ENCODE results near the gene SOX15.

SOX15 gene

GRCh38 chr17:7591596-7591995 lies 1.7 kb upstream of the SOX15 start:
- H3K9me3 ChIP-seq (ENCODE audit: insufficient read depth, low read depth, low read length): peaks cover 4% of the 10 kb centered on the region
- H3K9ac ChIP-seq (ENCODE audit: low read length): no peak overlapping the region
- H3K79me1 ChIP-seq (ENCODE audit: low read length): peaks cover 8% of the 10 kb centered on the region
- no peak overlapping the region for H2BK12ac ChIP-seq (ENCODE audit: low read length)
- H3K4me2 ChIP-seq (ENCODE audit: low read length): no peak overlapping the region
- no peak overlapping the region for H3K18ac ChIP-seq (ENCODE audit: low read length)
- peaks cover 30 to 31% of the 10 kb centered on the region in 2 experiments for H3K4me1 ChIP-seq (ENCODE audit: control insufficient read depth in 1 of 2, insufficient read depth in 2 of 2, low read length in 2 of 2)
- H3K4ac ChIP-seq (ENCODE audit: low read depth, low read length): no peak overlapping the region
- peak overlapping the region; percentile 31 for H4K91ac ChIP-seq (ENCODE audit: low read depth, low read length)
- H2BK120ac ChIP-seq (ENCODE audit: insufficient read depth, low read length, poor library complexity): no peak overlapping the region
- no peak overlapping the region for H2AK5ac ChIP-seq (ENCODE audit: low read length)
- H3K36me3 ChIP-seq (ENCODE audit: control insufficient read depth in 1 of 2, insufficient read depth in 2 of 2, low read length in 2 of 2): peaks cover 66 to 75% of the 10 kb centered on the region in 2 experiments
- H4K12ac ChIP-seq (ENCODE audit: low read depth, low read length): no peak overlapping the region
- H3K4me3 ChIP-seq (ENCODE audit: low read depth, low read length): no peak overlapping the region
- peaks cover 4% of the 10 kb centered on the region for H3K79me2 ChIP-seq (ENCODE audit: control insufficient read depth, insufficient read depth, low read length, poor library complexity)
- WGBS (ENCODE audit: extremely low coverage, insufficient coverage, insufficient read length): no CpG with 5 or more reads among the region's 5 CpGs
- H2BK5ac ChIP-seq (ENCODE audit: low read depth, low read length, poor library complexity): peak overlapping the region; percentile 33
- H3K27me3 ChIP-seq (ENCODE audit: insufficient read depth, low read length): no peaks in the 10 kb centered on the region
- no peak for DNase-seq
- no peak overlapping the region for H3K14ac ChIP-seq (ENCODE audit: low read length)
- peak overlapping the region; percentile 78 for H3K27ac ChIP-seq (ENCODE audit: low read depth, low read length)
- H2AFZ ChIP-seq (ENCODE audit: insufficient read depth, low read length, poor library complexity): no peak overlapping the region
- no peak overlapping the region for H4K8ac ChIP-seq (ENCODE audit: low read depth, low read length)
- H3K23ac ChIP-seq (ENCODE audit: low read length): no peak overlapping the region

- Histone ChIP-seq H4K8ac (ENCODE audit: low read depth, low read length) (no peak overlapping the region), H3K14ac (ENCODE audit: low read length) (peak overlapping the region; percentile 51), H3K4me1 (ENCODE audit: control insufficient read depth in 1 of 2, insufficient read depth in 2 of 2, low read length in 2 of 2) (peaks cover 30 to 31% of the 10 kb centered on the region in 2 experiments), H3K23ac (ENCODE audit: low read length) (no peak overlapping the region), H2AFZ (ENCODE audit: insufficient read depth, low read length, poor library complexity) (no peak overlapping the region), H3K27me3 (ENCODE audit: insufficient read depth, low read length) (no peaks in the 10 kb centered on the region), H3K4me3 (ENCODE audit: low read depth, low read length) (no peak overlapping the region), H3K4me2 (ENCODE audit: low read length) (peak overlapping the region; percentile 85), H3K18ac (ENCODE audit: low read length) (no peak overlapping the region), H3K79me1 (ENCODE audit: low read length) (peaks cover 8% of the 10 kb centered on the region), H3K4ac (ENCODE audit: low read depth, low read length) (no peak overlapping the region), H3K79me2 (ENCODE audit: control insufficient read depth, insufficient read depth, low read length, poor library complexity) (peaks cover 4% of the 10 kb centered on the region), H4K91ac (ENCODE audit: low read depth, low read length) (peak overlapping the region; percentile 58), H2BK5ac (ENCODE audit: low read depth, low read length, poor library complexity) (peak overlapping the region; percentile 55), H4K12ac (ENCODE audit: low read depth, low read length) (no peak overlapping the region), H3K9me3 (ENCODE audit: insufficient read depth, low read depth, low read length) (peaks cover 4% of the 10 kb centered on the region), H2BK120ac (ENCODE audit: insufficient read depth, low read length, poor library complexity) (peak overlapping the region; percentile 29), H3K9ac (ENCODE audit: low read length) (no peak overlapping the region), H3K27ac (ENCODE audit: low read depth, low read length) (peak overlapping the region; percentile 81), H2AK5ac (ENCODE audit: low read length) (no peak overlapping the region), H3K36me3 (ENCODE audit: control insufficient read depth in 1 of 2, insufficient read depth in 2 of 2, low read length in 2 of 2) (peaks cover 62 to 70% of the 10 kb centered on the region in 2 experiments), H2BK12ac (ENCODE audit: low read length) (peak overlapping the region; percentile 6)
- WGBS (ENCODE audit: extremely low coverage, insufficient coverage, insufficient read length): no CpG with 5 or more reads among the region's 4 CpGs
- no peak for DNase-seq
Measured at GRCh38 chr17:7590743-7591142, 849 bp upstream of the SOX15 start.

GRCh38 chr17:7589204-7589868 lies 558 bp downstream of the SOX15 start:
- no CpG with 5 or more reads among the region's 56 CpGs for WGBS (ENCODE audit: extremely low coverage, insufficient coverage, insufficient read length)
- Histone ChIP-seq H3K36me3 (ENCODE audit: control insufficient read depth in 1 of 2, insufficient read depth in 2 of 2, low read length in 2 of 2) (peaks cover 49 to 59% of the 10 kb centered on the region in 2 experiments), H2AK5ac (ENCODE audit: low read length) (peak overlapping the region; percentile 86), H3K27ac (ENCODE audit: low read depth, low read length) (peak overlapping the region; percentile 81), H4K12ac (ENCODE audit: low read depth, low read length) (no peak overlapping the region), H3K4me1 (ENCODE audit: control insufficient read depth in 1 of 2, insufficient read depth in 2 of 2, low read length in 2 of 2) (peaks cover 33 to 34% of the 10 kb centered on the region in 2 experiments), H3K4me2 (ENCODE audit: low read length) (peak overlapping the region; percentile 85), H3K79me2 (ENCODE audit: control insufficient read depth, insufficient read depth, low read length, poor library complexity) (peaks cover 6% of the 10 kb centered on the region), H4K8ac (ENCODE audit: low read depth, low read length) (peak overlapping the region; percentile 57), H3K14ac (ENCODE audit: low read length) (peak overlapping the region; percentile 55), H3K27me3 (ENCODE audit: insufficient read depth, low read length) (no peaks in the 10 kb centered on the region), H2AFZ (ENCODE audit: insufficient read depth, low read length, poor library complexity) (peak overlapping the region; percentile 50), H3K4ac (ENCODE audit: low read depth, low read length) (peak overlapping the region; percentile 24), H2BK120ac (ENCODE audit: insufficient read depth, low read length, poor library complexity) (peak overlapping the region; percentile 75), H3K23ac (ENCODE audit: low read length) (no peak overlapping the region), H4K91ac (ENCODE audit: low read depth, low read length) (peak overlapping the region; percentile 65), H2BK12ac (ENCODE audit: low read length) (peak overlapping the region; percentile 41), H3K79me1 (ENCODE audit: low read length) (peaks cover 10% of the 10 kb centered on the region), H3K9me3 (ENCODE audit: insufficient read depth, low read depth, low read length) (peaks cover 4% of the 10 kb centered on the region), H3K18ac (ENCODE audit: low read length) (peak overlapping the region; percentile 77), H2BK5ac (ENCODE audit: low read depth, low read length, poor library complexity) (peak overlapping the region; percentile 42), H3K9ac (ENCODE audit: low read length) (peak overlapping the region; percentile 80), H3K4me3 (ENCODE audit: low read depth, low read length) (peak overlapping the region; percentile 68)
- peak; percentile 72 to 85 for DNase-seq

- H2AK5ac ChIP-seq (ENCODE audit: low read length): peak overlapping the region; percentile 32
- H2AFZ ChIP-seq (ENCODE audit: insufficient read depth, low read length, poor library complexity): peak overlapping the region; percentile 50
- H3K18ac ChIP-seq (ENCODE audit: low read length): peak overlapping the region; percentile 77
- H3K23ac ChIP-seq (ENCODE audit: low read length): no peak overlapping the region
- H3K4me1 ChIP-seq (ENCODE audit: control insufficient read depth in 1 of 2, insufficient read depth in 2 of 2, low read length in 2 of 2): peaks cover 35 to 36% of the 10 kb centered on the region in 2 experiments
- H3K79me1 ChIP-seq (ENCODE audit: low read length): peaks cover 15% of the 10 kb centered on the region
- peak overlapping the region; percentile 38 for H2BK5ac ChIP-seq (ENCODE audit: low read depth, low read length, poor library complexity)
- peaks cover 47 to 54% of the 10 kb centered on the region in 2 experiments for H3K36me3 ChIP-seq (ENCODE audit: control insufficient read depth in 1 of 2, insufficient read depth in 2 of 2, low read length in 2 of 2)
- H2BK12ac ChIP-seq (ENCODE audit: low read length): peak overlapping the region; percentile 61
- H3K9ac ChIP-seq (ENCODE audit: low read length): peak overlapping the region; percentile 11
- H3K79me2 ChIP-seq (ENCODE audit: control insufficient read depth, insufficient read depth, low read length, poor library complexity): peaks cover 8% of the 10 kb centered on the region
- peak overlapping the region; percentile 38 for H3K4me3 ChIP-seq (ENCODE audit: low read depth, low read length)
- peak overlapping the region; percentile 85 for H3K4me2 ChIP-seq (ENCODE audit: low read length)
- WGBS (ENCODE audit: extremely low coverage, insufficient coverage, insufficient read length): no CpG with 5 or more reads among the region's 30 CpGs
- DNase-seq: no peak
- H3K4ac ChIP-seq (ENCODE audit: low read depth, low read length): peak overlapping the region; percentile 9
- H3K14ac ChIP-seq (ENCODE audit: low read length): peak overlapping the region; percentile 38
- H4K8ac ChIP-seq (ENCODE audit: low read depth, low read length): peak overlapping the region; percentile 54
- peak overlapping the region; percentile 27 for H4K12ac ChIP-seq (ENCODE audit: low read depth, low read length)
- H2BK120ac ChIP-seq (ENCODE audit: insufficient read depth, low read length, poor library complexity): no peak overlapping the region
- H3K27ac ChIP-seq (ENCODE audit: low read depth, low read length): no peak overlapping the region
- no peaks in the 10 kb centered on the region for H3K27me3 ChIP-seq (ENCODE audit: insufficient read depth, low read length)
- peak overlapping the region; percentile 65 for H4K91ac ChIP-seq (ENCODE audit: low read depth, low read length)
- peaks cover 4% of the 10 kb centered on the region for H3K9me3 ChIP-seq (ENCODE audit: insufficient read depth, low read depth, low read length)
Measured at GRCh38 chr17:7588553-7589203, 1.2 kb downstream of the SOX15 start.
